WERI-Rb-1 (cell line): ENCODE measurements around the gene ANKRD34B.

Experiments used
- DNase-seq: peaks from one replicate; pipeline ENCODE4 v3.0.0-alpha.2; 2020
- H3K27ac ChIP-seq: fragments of 250-450 bp; sonication (Bioruptor Pico); 2 replicates; pipeline ENCODE4 v1.5.1; 2020; ENCODE audit warnings: mild to moderate bottlenecking, moderate library complexity
- H3K27me3 ChIP-seq: fragments of 250-450 bp; sonication (Bioruptor Pico); 2 replicates; pipeline ENCODE4 v1.5.1; 2021; ENCODE audit warnings: mild to moderate bottlenecking, low read depth, moderate library complexity; ENCODE audit not compliant: insufficient read depth, severe bottlenecking
- H3K36me3 ChIP-seq: fragments of 250-450 bp; sonication (Bioruptor Pico); 2 replicates; pipeline ENCODE4 v1.5.1; 2020; ENCODE audit warnings: mild to moderate bottlenecking, moderate library complexity
- H3K4me3 ChIP-seq: 2 replicates; pipeline ENCODE4 v1.5.1; 2011; ENCODE audit warnings: low read depth, mild to moderate bottlenecking, control low read depth, low read length
- H3K9me3 ChIP-seq: fragments of 250-450 bp; sonication (Bioruptor Pico); 2 replicates; pipeline ENCODE4 v1.5.1; 2021; ENCODE audit warnings: mild to moderate bottlenecking, moderate library complexity; ENCODE audit not compliant: severe bottlenecking
- TF ChIP-seq, protein P1 (sequence below): IDR thresholded peaks from 2 replicates; pipeline ENCODE4 v1.5.1; 2011; ENCODE audit warnings: low read depth, mild to moderate bottlenecking, control low read depth, inconsistent platforms, low read length

ANKRD34B gene

DNA sequence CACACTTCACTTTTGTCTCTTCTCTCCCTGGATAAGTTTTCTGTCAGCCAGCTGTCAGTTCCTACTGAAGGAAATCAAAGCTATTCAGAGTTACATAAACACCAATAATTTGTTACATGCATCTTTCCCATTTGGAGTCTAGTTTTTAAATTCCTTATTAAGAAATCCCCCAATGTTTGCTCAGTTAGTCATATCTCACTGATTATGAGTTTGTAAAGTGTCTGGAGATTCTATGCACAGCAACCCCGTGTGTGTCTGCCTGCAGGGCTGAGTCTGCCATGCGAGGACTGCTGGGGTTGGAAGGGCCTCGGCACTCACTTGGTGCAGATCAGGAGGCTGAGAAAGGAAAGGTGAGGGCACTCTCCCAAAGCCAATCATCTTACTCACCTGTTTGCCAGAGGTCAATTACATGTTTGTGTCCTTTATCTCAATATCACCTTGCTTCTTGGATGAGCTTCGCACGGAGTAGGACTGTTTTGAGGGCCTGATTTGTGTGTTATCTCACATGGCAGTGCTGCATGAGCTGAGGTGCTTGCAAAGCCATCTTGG, 3.3 kb downstream of the ANKRD34B start:
- Histone ChIP-seq H3K27me3 (peaks cover 30% of the 10 kb centered on the region), H3K4me3 (no peak overlapping the region), H3K27ac (no peak overlapping the region), H3K36me3 (no peaks in the 10 kb centered on the region), H3K9me3 (no peaks in the 10 kb centered on the region)
- TF ChIP-seq, protein P1, sequence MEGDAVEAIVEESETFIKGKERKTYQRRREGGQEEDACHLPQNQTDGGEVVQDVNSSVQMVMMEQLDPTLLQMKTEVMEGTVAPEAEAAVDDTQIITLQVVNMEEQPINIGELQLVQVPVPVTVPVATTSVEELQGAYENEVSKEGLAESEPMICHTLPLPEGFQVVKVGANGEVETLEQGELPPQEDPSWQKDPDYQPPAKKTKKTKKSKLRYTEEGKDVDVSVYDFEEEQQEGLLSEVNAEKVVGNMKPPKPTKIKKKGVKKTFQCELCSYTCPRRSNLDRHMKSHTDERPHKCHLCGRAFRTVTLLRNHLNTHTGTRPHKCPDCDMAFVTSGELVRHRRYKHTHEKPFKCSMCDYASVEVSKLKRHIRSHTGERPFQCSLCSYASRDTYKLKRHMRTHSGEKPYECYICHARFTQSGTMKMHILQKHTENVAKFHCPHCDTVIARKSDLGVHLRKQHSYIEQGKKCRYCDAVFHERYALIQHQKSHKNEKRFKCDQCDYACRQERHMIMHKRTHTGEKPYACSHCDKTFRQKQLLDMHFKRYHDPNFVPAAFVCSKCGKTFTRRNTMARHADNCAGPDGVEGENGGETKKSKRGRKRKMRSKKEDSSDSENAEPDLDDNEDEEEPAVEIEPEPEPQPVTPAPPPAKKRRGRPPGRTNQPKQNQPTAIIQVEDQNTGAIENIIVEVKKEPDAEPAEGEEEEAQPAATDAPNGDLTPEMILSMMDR: no peak
- DNase-seq: no peak

DNA sequence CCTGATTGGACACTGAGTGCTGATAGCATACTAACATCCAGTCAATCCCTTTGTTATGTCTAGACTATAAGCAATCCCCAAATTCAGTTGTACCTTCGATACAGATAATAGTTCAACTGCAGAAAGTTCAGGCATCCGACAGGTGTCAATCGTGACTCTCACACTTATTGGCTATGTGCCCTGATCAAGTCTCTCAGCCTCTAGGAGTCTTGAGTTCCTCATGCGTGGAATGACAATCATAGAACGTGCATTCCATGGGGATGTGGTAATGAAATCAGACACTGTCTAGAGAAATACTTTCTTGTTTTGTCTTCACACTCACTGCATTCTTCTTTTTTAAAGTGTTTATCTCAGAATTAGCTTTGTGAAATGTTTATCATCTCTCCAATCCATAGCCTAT, 4.8 kb downstream of the ANKRD34B start:
- H3K9me3 ChIP-seq: no peaks in the 10 kb centered on the region
- no peak overlapping the region for H3K27ac ChIP-seq
- H3K4me3 ChIP-seq: no peak overlapping the region
- TF ChIP-seq, protein P1: no peak
- DNase-seq: no peak
- peaks cover 22% of the 10 kb centered on the region for H3K27me3 ChIP-seq
- H3K36me3 ChIP-seq: no peaks in the 10 kb centered on the region

DNA sequence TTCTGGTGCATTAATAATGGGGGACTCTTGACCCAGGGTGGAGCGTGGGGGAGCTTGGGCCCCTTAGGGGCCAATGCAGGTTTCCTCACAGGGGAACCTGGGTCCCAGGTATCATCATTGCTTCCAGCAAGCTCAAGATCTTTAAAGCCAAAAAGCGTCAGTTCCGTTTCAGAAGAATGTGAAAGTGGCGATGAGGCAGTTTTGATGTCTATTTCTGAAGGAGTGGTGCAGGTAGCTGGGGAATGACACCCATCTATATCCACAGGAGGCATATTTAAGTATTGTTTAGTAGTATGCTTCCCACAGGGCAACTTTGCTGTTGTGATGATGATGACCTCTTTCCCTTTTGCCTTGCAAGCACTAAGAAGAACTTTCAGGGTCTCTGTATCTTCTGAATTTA, 10.8 kb downstream of the ANKRD34B start:
- Histone ChIP-seq H3K4me3 (no peak overlapping the region), H3K36me3 (no peaks in the 10 kb centered on the region), H3K27ac (no peak overlapping the region), H3K27me3 (no peaks in the 10 kb centered on the region), H3K9me3 (no peaks in the 10 kb centered on the region)
- DNase-seq: no peak
- TF ChIP-seq, protein P1: no peak

DNA sequence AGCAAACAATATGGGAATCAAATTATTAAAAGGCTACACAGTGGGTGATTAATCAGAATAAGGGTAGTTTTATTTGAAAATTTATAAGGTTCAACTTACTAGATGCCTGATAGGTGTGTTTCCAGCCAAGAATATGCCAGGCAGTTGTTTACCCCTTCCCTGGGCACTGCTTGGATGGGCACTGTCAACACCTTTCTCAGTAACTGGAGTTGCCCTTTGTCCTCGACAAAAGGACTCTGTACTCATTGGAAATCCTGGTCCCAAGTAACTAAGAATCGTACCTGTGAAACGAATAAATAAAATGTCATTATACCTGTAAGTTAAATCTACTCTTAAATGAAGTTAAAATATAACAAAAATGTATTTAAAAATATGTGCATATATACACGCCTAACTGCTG, 15.0 kb downstream of the ANKRD34B start:
- DNase-seq: no peak
- H3K27ac ChIP-seq: no peak overlapping the region
- TF ChIP-seq, protein P1: no peak
- no peaks in the 10 kb centered on the region for H3K36me3 ChIP-seq
- H3K27me3 ChIP-seq: no peaks in the 10 kb centered on the region
- H3K4me3 ChIP-seq: no peak overlapping the region
- H3K9me3 ChIP-seq: no peaks in the 10 kb centered on the region

DNA sequence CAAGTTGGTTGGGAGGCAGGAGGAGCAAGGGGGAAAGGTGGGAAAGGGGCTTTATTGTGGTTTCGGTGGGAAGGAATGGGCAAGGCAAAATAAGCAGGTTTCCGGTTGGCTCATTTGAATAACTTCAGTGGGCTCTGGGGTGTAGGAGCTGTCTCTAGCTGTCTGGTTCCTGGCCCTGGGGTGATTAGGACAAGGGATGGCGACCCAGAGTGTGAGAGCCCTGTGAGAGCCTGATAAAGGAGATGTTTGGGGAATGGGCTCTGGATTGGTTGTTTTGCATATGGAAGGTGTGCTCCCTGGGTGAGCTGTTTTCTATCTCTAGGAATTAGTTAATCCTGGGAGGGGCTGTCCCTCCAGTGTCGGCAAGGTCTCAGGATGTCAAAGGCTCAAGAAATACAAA, 15.4 kb downstream of the ANKRD34B start:
- H3K9me3 ChIP-seq: no peaks in the 10 kb centered on the region
- no peaks in the 10 kb centered on the region for H3K27me3 ChIP-seq
- no peak for DNase-seq
- H3K27ac ChIP-seq: no peak overlapping the region
- H3K36me3 ChIP-seq: no peaks in the 10 kb centered on the region
- no peak overlapping the region for H3K4me3 ChIP-seq
- TF ChIP-seq, protein P1: no peak

DNA sequence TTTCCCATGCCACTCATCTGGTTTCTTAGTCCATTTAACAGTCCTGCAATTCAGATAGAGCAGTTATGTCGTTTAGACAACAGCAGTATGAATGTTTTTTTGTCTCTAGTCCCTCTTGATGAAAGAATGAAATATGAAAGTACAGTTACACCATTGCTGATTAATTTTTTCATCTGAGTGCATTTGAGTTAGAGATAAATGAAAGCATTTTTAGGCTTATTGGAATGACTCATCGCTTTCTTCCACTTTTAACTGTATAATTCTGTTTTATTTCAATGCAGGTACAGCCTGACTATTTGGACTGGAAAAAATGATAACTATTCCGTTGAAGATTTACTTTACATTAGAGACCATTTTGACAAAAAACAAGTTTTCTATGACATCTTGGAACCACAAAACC, 28.7 kb downstream of the ANKRD34B start:
- TF ChIP-seq, protein P1: no peak
- Histone ChIP-seq H3K27me3 (no peaks in the 10 kb centered on the region), H3K4me3 (no peak overlapping the region), H3K27ac (no peak overlapping the region), H3K36me3 (no peaks in the 10 kb centered on the region), H3K9me3 (no peaks in the 10 kb centered on the region)
- no peak for DNase-seq
